B cell (primary cell): Measurements from ENCODE around the gene CEP131. TPM values are rescaled to one million over a fixed set of nuclear protein-coding genes. Genes with fewer than 3 reads are reported as not detected.

Experiments used
- ATAC-seq: fragments of 200-7000 bp; cut with Tn5 transposase; one replicate; pipeline ENCODE4 v1.10.0; 2021; ENCODE audit warnings: low read depth, mild to moderate bottlenecking, moderate number of reproducible peaks, moderate library complexity
- CTCF ChIA-PET: fragments of 350-600 bp; sonication (Branson Sonifier 250); formaldehyde crosslinking; loops from one replicate; lab custom pipeline; 2021; ENCODE audit warnings: antibody characterized with exemption, inconsistent platforms; lab: Charles Lee
- POLR2A ChIA-PET: fragments of 350-600 bp; sonication (Branson Sonifier 250); formaldehyde crosslinking; loops from one replicate; lab custom pipeline; 2021; ENCODE audit warnings: antibody characterized with exemption; lab: Charles Lee
- DNase-seq: peaks from one replicate; pipeline ENCODE4 v3.0.0; 2013
- H2AFZ ChIP-seq: 2 replicates; pipeline ENCODE4 v1.6.1; 2012; ENCODE audit warnings: mild to moderate bottlenecking, low read depth, low read length; ENCODE audit not compliant: insufficient read depth, poor library complexity, severe bottlenecking
- H3K27ac ChIP-seq, 2 donors: 1 replicate in 1 of 2; 2 replicates in 1 of 2; pipeline ENCODE4 v1.5.1; 2012 to 2013; ENCODE audit warnings: low read length in 2 of 2, mild to moderate bottlenecking in 2 of 2, moderate library complexity in 1 of 2
- H3K27me3 ChIP-seq, 4 experiments: fragments of 200-600 bp in 1 of 4; sonication (generic) in 1 of 4; replicated peaks in 1 of 4; 1 replicate in 2 of 4; 2 replicates in 2 of 4; pipeline versions ENCODE4 v1.6.1 to v1.7.0; 2013 to 2016; ENCODE audit warnings: low read length in 3 of 4, mild to moderate bottlenecking in 2 of 4, mixed read lengths in 1 of 4, moderate library complexity in 1 of 4; ENCODE audit not compliant: insufficient read depth in 4 of 4, control insufficient read depth in 3 of 4; ENCODE audit errors: control extremely low read depth in 1 of 4
- H3K36me3 ChIP-seq, 2 experiments: replicated peaks in 1 of 2; 1 replicate in 1 of 2; 2 replicates in 1 of 2; pipeline versions ENCODE4 v1.6.1 to v1.7.1; 2013; ENCODE audit warnings: low read length in 1 of 2; ENCODE audit not compliant: insufficient read depth in 2 of 2, control insufficient read depth in 1 of 2; ENCODE audit errors: control extremely low read depth in 1 of 2, extremely low read depth in 1 of 2
- H3K4me1 ChIP-seq, 2 donors: fragments of 200-600 bp in 1 of 2; sonication (generic) in 1 of 2; 1 replicate in 1 of 2; 2 replicates in 1 of 2; pipeline versions ENCODE4 v1.5.1 to v1.6.1; 2013 to 2017; ENCODE audit warnings: low read length in 2 of 2; ENCODE audit not compliant: control insufficient read depth in 2 of 2, insufficient read depth in 2 of 2
- H3K4me2 ChIP-seq: replicated peaks from 2 replicates; pipeline ENCODE3; 2012; ENCODE audit warnings: mild to moderate bottlenecking, low read depth, low read length; ENCODE audit not compliant: poor library complexity, severe bottlenecking
- H3K4me3 ChIP-seq, 5 experiments: fragments of 200-600 bp in 1 of 5; sonication (generic) in 1 of 5; 1 replicate in 3 of 5; 2 replicates in 2 of 5; pipeline versions ENCODE4 v1.5.1 to v1.7.0; 2011 to 2016; ENCODE audit warnings: low read length in 4 of 5, mild to moderate bottlenecking in 4 of 5, low read depth in 2 of 5, control low read depth in 1 of 5, moderate library complexity in 1 of 5; ENCODE audit not compliant: insufficient read depth in 1 of 5; ENCODE audit errors: control extremely low read depth in 1 of 5, extremely low read depth in 1 of 5
- H3K79me2 ChIP-seq: fragments of 200-600 bp; sonication (generic); one replicate; pipeline ENCODE4 v1.6.0; 2016; ENCODE audit warnings: low read length; ENCODE audit not compliant: control insufficient read depth, insufficient read depth
- H3K9ac ChIP-seq: fragments of 200-600 bp; sonication (generic); 2 replicates; pipeline ENCODE4 v1.6.1; 2017; ENCODE audit warnings: mild to moderate bottlenecking, low read length, moderate library complexity
- H3K9me3 ChIP-seq, 3 donors: one replicate each; pipeline versions ENCODE4 v1.6.1 to v1.7.1; 2013; ENCODE audit warnings: low read length in 2 of 3; ENCODE audit not compliant: control insufficient read depth in 2 of 3, insufficient read depth in 1 of 3; ENCODE audit errors: control extremely low read depth in 1 of 3
- H4K20me1 ChIP-seq: 2 replicates; pipeline ENCODE4 v1.6.0; 2012; ENCODE audit warnings: mild to moderate bottlenecking, low read length; ENCODE audit not compliant: insufficient read depth, control insufficient read depth, poor library complexity, severe bottlenecking
- H3K27ac Mint-ChIP-seq: one replicate; pipeline ENCODE4 v1.8.0; 2021; ENCODE audit warnings: mixed read lengths
- H3K27me3 Mint-ChIP-seq: one replicate; pipeline ENCODE4 v1.8.0; 2021; ENCODE audit warnings: mixed read lengths
- H3K4me1 Mint-ChIP-seq: one replicate; pipeline ENCODE4 v1.8.0; 2021; ENCODE audit warnings: mixed read lengths
- H3K4me3 Mint-ChIP-seq: one replicate; pipeline ENCODE4 v1.8.0; 2021; ENCODE audit warnings: mixed read lengths
- H3K9me3 Mint-ChIP-seq: one replicate; pipeline ENCODE4 v1.8.0; 2022; ENCODE audit warnings: mixed read lengths; ENCODE audit not compliant: insufficient read depth
- EZH2 ChIP-seq: IDR thresholded peaks from 2 replicates; pipeline ENCODE4 v1.6.1; 2012; ENCODE audit warnings: borderline replicate concordance, low read depth, mild to moderate bottlenecking, moderate library complexity, low read length; ENCODE audit not compliant: insufficient read depth, poor library complexity, severe bottlenecking
- WGBS: methylation state at CpG from one replicate; pipeline ENCODE4 v1.1.5; 2013; ENCODE audit warnings: missing lambda C conversion rate; ENCODE audit not compliant: insufficient coverage; 5-methylcytosine and 5-hydroxymethylcytosine counted together
- intact Hi-C: fragments of 100-400 bp; cut with micrococcal nuclease; formaldehyde crosslinking; loops from one replicate; pipeline ENCODE4 v1.10.0; 2022
- polyA plus RNA-seq: library from polyadenylated mRNA; depleted of rRNA; stranded (reverse); fragments of >200 nt; gene quantifications from 2 replicates; pipeline ENCODE4 v1.2.3, GENCODE V29; 2012
- total RNA-seq, 2 donors: library from RNA; stranded (reverse); fragments of 120-200 nt in 1 of 2; gene quantifications; 1 replicate in 1 of 2; 2 replicates in 1 of 2; pipeline versions ENCODE4 v1.2.3 to v1.2.4, GENCODE V29; 2013 to 2022
- TF ChIP-seq, protein P1 (sequence below): fragments of 200-600 bp; IDR thresholded peaks from one replicate; pipeline ENCODE4 v1.8.0; 2022; ENCODE audit warnings: antibody characterized with exemption, mild to moderate bottlenecking

The CEP131 gene
- total and polyA plus RNA-seq, 2 donors (not counting 1 experiment from before 2014, with no cell fraction given) = 18.8 to 25.5 TPM

GRCh38 chr17:81261582-81262336 is 39.0 kb upstream of the CEP131 start:
- no peak overlapping the region for H3K4me2 ChIP-seq
- Mint-ChIP-seq H3K4me3 (no peak overlapping the region), H3K27me3 (no peaks in the 10 kb centered on the region), H3K9me3 (no peaks in the 10 kb centered on the region), H3K27ac (no peak overlapping the region), H3K4me1 (peaks cover 4% of the 10 kb centered on the region)
- peaks cover 21% of the 10 kb centered on the region for H3K79me2 ChIP-seq
- TF ChIP-seq, protein P1, sequence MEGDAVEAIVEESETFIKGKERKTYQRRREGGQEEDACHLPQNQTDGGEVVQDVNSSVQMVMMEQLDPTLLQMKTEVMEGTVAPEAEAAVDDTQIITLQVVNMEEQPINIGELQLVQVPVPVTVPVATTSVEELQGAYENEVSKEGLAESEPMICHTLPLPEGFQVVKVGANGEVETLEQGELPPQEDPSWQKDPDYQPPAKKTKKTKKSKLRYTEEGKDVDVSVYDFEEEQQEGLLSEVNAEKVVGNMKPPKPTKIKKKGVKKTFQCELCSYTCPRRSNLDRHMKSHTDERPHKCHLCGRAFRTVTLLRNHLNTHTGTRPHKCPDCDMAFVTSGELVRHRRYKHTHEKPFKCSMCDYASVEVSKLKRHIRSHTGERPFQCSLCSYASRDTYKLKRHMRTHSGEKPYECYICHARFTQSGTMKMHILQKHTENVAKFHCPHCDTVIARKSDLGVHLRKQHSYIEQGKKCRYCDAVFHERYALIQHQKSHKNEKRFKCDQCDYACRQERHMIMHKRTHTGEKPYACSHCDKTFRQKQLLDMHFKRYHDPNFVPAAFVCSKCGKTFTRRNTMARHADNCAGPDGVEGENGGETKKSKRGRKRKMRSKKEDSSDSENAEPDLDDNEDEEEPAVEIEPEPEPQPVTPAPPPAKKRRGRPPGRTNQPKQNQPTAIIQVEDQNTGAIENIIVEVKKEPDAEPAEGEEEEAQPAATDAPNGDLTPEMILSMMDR = no peak
- TF ChIP-seq EZH2 = no peak
- no peaks in the 10 kb centered on the region for H3K27me3 ChIP-seq
- H3K27ac ChIP-seq = no peak overlapping the region
- H2AFZ ChIP-seq = no peak overlapping the region
- H4K20me1 ChIP-seq = peaks cover 53% of the 10 kb centered on the region
- H3K9ac ChIP-seq = no peak overlapping the region
- DNase-seq (no peak), ATAC-seq (no peak)
- no peaks in the 10 kb centered on the region for H3K9me3 ChIP-seq
- intact Hi-C loops = no loop called here
- CTCF ChIA-PET = no interaction called here
- H3K4me1 ChIP-seq = peaks cover 0 to 4% of the 10 kb centered on the region in 2 donors
- 96% methylated on average over 35 of the region's 36 CpGs for WGBS
- no peak overlapping the region for H3K4me3 ChIP-seq
- peaks cover 0 to 78% of the 10 kb centered on the region in 2 experiments for H3K36me3 ChIP-seq
- POLR2A ChIA-PET = interaction anchor here (0.6 kb wide), 1 partner anchor 357 kb away, joined by 5 read pairs; no protein-coding TSS in a partner anchor

DNA sequence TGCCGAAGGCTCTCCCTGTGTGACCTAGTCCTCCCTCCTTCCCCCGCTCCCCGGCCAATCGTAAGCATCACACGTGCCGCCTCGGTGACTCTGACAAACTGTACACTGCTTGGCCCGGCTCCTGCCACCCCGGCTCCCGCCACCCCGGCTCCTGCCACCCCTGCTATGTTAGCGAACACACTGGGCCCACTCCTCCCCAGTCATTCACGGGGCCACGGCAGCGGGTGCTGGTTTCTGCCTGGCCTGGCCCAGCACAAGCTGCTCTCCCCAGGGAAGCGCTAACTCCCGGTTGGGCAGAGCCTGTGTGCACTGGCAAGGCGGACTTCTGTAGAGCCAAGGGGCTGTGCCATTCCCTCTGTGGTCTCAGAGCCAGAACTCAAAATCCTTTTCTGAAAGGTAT is 38.3 kb upstream of the CEP131 start:
- Histone ChIP-seq H3K27ac (no peak overlapping the region), H3K4me1 (peaks cover 0 to 4% of the 10 kb centered on the region in 2 donors), H3K9me3 (no peaks in the 10 kb centered on the region), H3K27me3 (no peaks in the 10 kb centered on the region), H4K20me1 (peaks cover 59% of the 10 kb centered on the region), H3K36me3 (peaks cover 0 to 76% of the 10 kb centered on the region in 2 experiments), H3K4me3 (no peak overlapping the region), H3K79me2 (peaks cover 21% of the 10 kb centered on the region), H3K9ac (no peak overlapping the region), H3K4me2 (no peak overlapping the region), H2AFZ (no peak overlapping the region)
- Mint-ChIP-seq H3K4me3 (no peak overlapping the region), H3K27ac (no peak overlapping the region), H3K27me3 (no peaks in the 10 kb centered on the region), H3K4me1 (peaks cover 4% of the 10 kb centered on the region), H3K9me3 (no peaks in the 10 kb centered on the region)
- 96% methylated on average over 18 of the region's 18 CpGs for WGBS
- ChIA-PET CTCF (interaction anchor here (0.6 to 0.9 kb wide), 2 partner anchors 340 to 341 kb away, joined by 3 to 5 read pairs; no protein-coding TSS in a partner anchor), POLR2A (interaction anchor here (1.0 kb wide), 1 partner anchor 34 kb away, joined by 3 read pairs; the partner anchor contains the start of gene SLC38A10)
- intact Hi-C loops = no loop called here
- ATAC-seq (no peak), DNase-seq (no peak)
- no peak for TF ChIP-seq EZH2
- TF ChIP-seq, protein P1 = no peak
